K562 (cell line): ENCODE data around the gene BCR. TPM values are rescaled to one million over a fixed set of nuclear protein-coding genes. Genes with fewer than 3 reads are reported as not detected.

ENCODE experiments used
- ATAC-seq: fragments of 200-7000 bp; cut with Tn5 transposase; 3 replicates; pipeline ENCODE4 v1.9.1; 2020; ENCODE audit warnings: moderate library complexity
- BruUV-seq: library from RNA; stranded (reverse); fragments of 400-500 nt; replicated peaks from 2 replicates; lab custom pipeline; 2021; lab: Mats Ljungman, UMichigan
- CTCF ChIA-PET: fragments of 300-600 bp; formaldehyde crosslinking; extraction: SDS; loops from one replicate; lab custom pipeline; 2021; ENCODE audit warnings: low intra/inter-chr PET ratio; lab: Yijun Ruan, JAX
- POLR2A ChIA-PET: fragments of 300-600, 350-650 bp; sonication (Branson Sonifier 250); formaldehyde crosslinking; extraction: SDS; loops from one replicate; lab custom pipeline; 2021; ENCODE audit warnings: antibody characterized with exemption, inconsistent platforms; lab: Yijun Ruan, JAX
- DNase-seq, 4 experiments: peaks; one replicate each; pipeline versions ENCODE4 v3.0.0 to v3.0.0-alpha.2; 2011 to 2018; ENCODE audit warnings: low spot score in 3 of 4, mixed read lengths in 3 of 4; ENCODE audit errors: extremely low read depth in 1 of 4
- FAIRE-seq: peaks from 2 replicates; lab custom pipeline; 2011; peaks lifted over from hg19 to GRCh38; lab: Jason Lieb, UNC
- H2AFZ ChIP-seq: 2 replicates; pipeline ENCODE4 v1.6.0; 2011; ENCODE audit warnings: low read depth, low read length, control low read depth, inconsistent platforms
- H3K27ac ChIP-seq: fragments of 200-600 bp; 3 replicates; pipeline ENCODE4 v1.8.0; 2011; ENCODE audit warnings: low read depth, mild to moderate bottlenecking, control low read depth, inconsistent platforms, low read length, moderate library complexity, mixed read lengths; ENCODE audit errors: extremely low read depth
- H3K27me3 ChIP-seq, 2 experiments: fragments of 300-600 bp in 1 of 2; 2 replicates in 1 of 2; 3 replicates in 1 of 2; pipeline versions ENCODE4 v1.6.0 to v1.8.0; 2011; ENCODE audit warnings: inconsistent platforms in 2 of 2, low read length in 2 of 2, mild to moderate bottlenecking in 1 of 2, mixed read lengths in 1 of 2, moderate library complexity in 1 of 2; ENCODE audit not compliant: control insufficient read depth in 2 of 2, insufficient read depth in 2 of 2
- H3K36me3 ChIP-seq: fragments of 300-600 bp; 3 replicates; pipeline ENCODE4 v1.8.0; 2011; ENCODE audit warnings: mild to moderate bottlenecking, low read length, inconsistent platforms; ENCODE audit not compliant: control insufficient read depth, insufficient read depth
- H3K4me1 ChIP-seq, 2 experiments: fragments of 200-600 bp in 1 of 2; replicated peaks in 1 of 2; 2 replicates in 1 of 2; 3 replicates in 1 of 2; pipeline versions ENCODE4 v1.5.1 to v1.8.0; 2011; ENCODE audit warnings: inconsistent platforms in 2 of 2, low read length in 2 of 2, mild to moderate bottlenecking in 1 of 2, mixed read lengths in 1 of 2, moderate library complexity in 1 of 2; ENCODE audit not compliant: control insufficient read depth in 2 of 2, insufficient read depth in 2 of 2
- H3K4me2 ChIP-seq: 2 replicates; pipeline ENCODE4 v1.6.1; 2011; ENCODE audit warnings: low read length, control low read depth, inconsistent platforms, mixed read lengths; ENCODE audit not compliant: insufficient read depth
- H3K4me3 ChIP-seq: fragments of 200-600 bp; sonication (generic), shearing (Covaris generic); 2 replicates; pipeline ENCODE4 v1.5.1; 2016; ENCODE audit warnings: control low read depth, inconsistent platforms
- H3K79me2 ChIP-seq: fragments of 200-600 bp; 3 replicates; pipeline ENCODE4 v1.8.0; 2011; ENCODE audit warnings: low read length, inconsistent platforms; ENCODE audit not compliant: control insufficient read depth, insufficient read depth
- H3K9ac ChIP-seq, 2 experiments: 2 replicates each; pipeline versions ENCODE4 v1.6.0 to v1.6.1; 2011; ENCODE audit warnings: low read depth in 2 of 2, low read length in 2 of 2, control low read depth in 1 of 2, inconsistent platforms in 1 of 2, mild to moderate bottlenecking in 1 of 2, mixed read lengths in 1 of 2; ENCODE audit not compliant: insufficient read depth in 1 of 2
- H3K9me1 ChIP-seq: one replicate; pipeline ENCODE4 v1.6.0; 2011; ENCODE audit warnings: inconsistent platforms, mild to moderate bottlenecking, low read length, moderate library complexity; ENCODE audit not compliant: control insufficient read depth, insufficient read depth
- H3K9me3 ChIP-seq: replicated peaks from 2 replicates; pipeline ENCODE4 v1.5.1; 2011; ENCODE audit warnings: low read depth, low read length, inconsistent platforms; ENCODE audit not compliant: control insufficient read depth, insufficient read depth
- H4K20me1 ChIP-seq: replicated peaks from 2 replicates; pipeline ENCODE4 v1.6.1; 2011; ENCODE audit warnings: low read length, inconsistent platforms, mixed read lengths; ENCODE audit not compliant: control insufficient read depth, insufficient read depth
- MTA1 ChIP-seq: fragments of 450-650 bp; IDR thresholded peaks from 2 replicates; pipeline ENCODE4 v1.6.1; 2017; ENCODE audit warnings: borderline replicate concordance
- ZNF41 ChIP-seq: fragments of 250-450 bp; sonication (Bioruptor Pico); conservative IDR thresholded peaks from 2 replicates; pipeline ENCODE4 v1.4.0; 2020; ENCODE audit warnings: mild to moderate bottlenecking
- WGBS: fragments of 100-300 bp; shearing (Covaris generic); methylation state at CpG from one replicate; pipeline ENCODE4 v1.1.6; 2016; ENCODE audit warnings: low coverage, mixed read lengths; ENCODE audit not compliant: insufficient coverage; ENCODE audit errors: missing lambda C conversion rate; 5-methylcytosine and 5-hydroxymethylcytosine counted together
- in situ Hi-C: fragments of 300-500 bp; cut with MboI; formaldehyde crosslinking; loops from 4 replicates; pipeline ENCODE4 v1.15.0; 2018; ENCODE audit warnings: inconsistent platforms, mixed read lengths
- intact Hi-C: fragments of 100-400 bp; cut with micrococcal nuclease; formaldehyde crosslinking; loops from 2 replicates; pipeline ENCODE4 v1.14.2; 2022
- polyA plus RNA-seq, 8 experiments: library from polyadenylated mRNA; depleted of rRNA in 4 of 8; stranded (reverse) in 5 of 8; unstranded in 3 of 8; fragments of >200 nt; fragmentation: Nextera tagmentation in 2 of 8; fragmentation: Illumina TruSeq in 1 of 8; extraction: Ambion mirVana in 2 of 8; extraction: Trizol in 1 of 8; gene quantifications; 2 replicates each; pipeline versions ENCODE4 v1.2.1 to v1.2.3, GENCODE V29; 2011 to 2014; ENCODE audit warnings: inconsistent platforms in 1 of 8, missing spikeins in 1 of 8
- total RNA-seq, 7 experiments: library from RNA; depleted of rRNA in 6 of 7; stranded (reverse); fragments of >200 nt in 6 of 7; fragmentation: Illumina TruSeq in 2 of 7; extraction: Trizol in 2 of 7; gene quantifications; 2 replicates each; pipeline versions ENCODE4 v1.2.1 to v1.2.3, GENCODE V29; 2011 to 2021; ENCODE audit warnings: low replicate concordance in 1 of 7
- TF ChIP-seq, protein P1 (sequence below): sonication (generic); formaldehyde crosslinking; IDR thresholded peaks from 2 replicates; pipeline ENCODE4 v1.8.1; 2023; ENCODE audit warnings: mild to moderate bottlenecking, missing genetic modification reagents

The BCR gene
- total and polyA plus RNA-seq, 9 of the 15 experiments (the other 6 are each of a cell fraction or from before 2014, with no cell fraction given) = 0.41 to 150 (median 45.6) TPM

GRCh38 chr22:23250785-23251363 lies 70.6 kb downstream of the BCR start:
- Histone ChIP-seq H3K9me3 (no peaks in the 10 kb centered on the region), H3K27ac (peak overlapping the region; percentile 40), H3K4me3 (no peak overlapping the region), H3K4me2 (peak overlapping the region; percentile 29; the same call in 1 of the 2 replicates), H4K20me1 (peaks cover 70% of the 10 kb centered on the region), H3K4me1 (peaks cover 39 to 54% of the 10 kb centered on the region in 2 experiments), H3K27me3 (no peaks in the 10 kb centered on the region), H3K36me3 (peaks cover 29% of the 10 kb centered on the region; the same call in 2 of the 3 replicates), H2AFZ (no peak overlapping the region), H3K9ac (peak overlapping the region; percentile 1 to 81; a peak in 3 of 4 replicates), H3K9me1 (peaks cover 51% of the 10 kb centered on the region), H3K79me2 (peaks cover 63% of the 10 kb centered on the region)
- CTCF ChIA-PET = interaction anchor here (4.8 kb wide), 1 partner anchor 73 kb away, joined by 28 read pairs; no protein-coding TSS in a partner anchor
- FAIRE-seq (no peak), ATAC-seq (peak; percentile 66), DNase-seq (peak in 3 of 4 experiments; percentile 69 to 82 (median 79))
- in situ Hi-C loops (no loop called here), intact Hi-C loops (loop anchor here (1.0 kb wide), 2 partner anchors 31 to 73 kb away; no protein-coding TSS in a partner anchor)
- TF ChIP-seq MTA1 = no peak
- no peak for TF ChIP-seq ZNF41 (CRISPR knock-in tag)
- TF ChIP-seq, protein P1, sequence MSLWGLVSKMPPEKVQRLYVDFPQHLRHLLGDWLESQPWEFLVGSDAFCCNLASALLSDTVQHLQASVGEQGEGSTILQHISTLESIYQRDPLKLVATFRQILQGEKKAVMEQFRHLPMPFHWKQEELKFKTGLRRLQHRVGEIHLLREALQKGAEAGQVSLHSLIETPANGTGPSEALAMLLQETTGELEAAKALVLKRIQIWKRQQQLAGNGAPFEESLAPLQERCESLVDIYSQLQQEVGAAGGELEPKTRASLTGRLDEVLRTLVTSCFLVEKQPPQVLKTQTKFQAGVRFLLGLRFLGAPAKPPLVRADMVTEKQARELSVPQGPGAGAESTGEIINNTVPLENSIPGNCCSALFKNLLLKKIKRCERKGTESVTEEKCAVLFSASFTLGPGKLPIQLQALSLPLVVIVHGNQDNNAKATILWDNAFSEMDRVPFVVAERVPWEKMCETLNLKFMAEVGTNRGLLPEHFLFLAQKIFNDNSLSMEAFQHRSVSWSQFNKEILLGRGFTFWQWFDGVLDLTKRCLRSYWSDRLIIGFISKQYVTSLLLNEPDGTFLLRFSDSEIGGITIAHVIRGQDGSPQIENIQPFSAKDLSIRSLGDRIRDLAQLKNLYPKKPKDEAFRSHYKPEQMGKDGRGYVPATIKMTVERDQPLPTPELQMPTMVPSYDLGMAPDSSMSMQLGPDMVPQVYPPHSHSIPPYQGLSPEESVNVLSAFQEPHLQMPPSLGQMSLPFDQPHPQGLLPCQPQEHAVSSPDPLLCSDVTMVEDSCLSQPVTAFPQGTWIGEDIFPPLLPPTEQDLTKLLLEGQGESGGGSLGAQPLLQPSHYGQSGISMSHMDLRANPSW (CRISPR knock-in tag) = peak; percentile 18; the same call in 1 of the 2 replicates
- 63% methylated on average over 14 of the region's 14 CpGs for WGBS
- POLR2A ChIA-PET = interaction anchor here (0.6 to 13.0 kb wide), 25 partner anchors 8 to 681 kb away, joined by 3 to 351 read pairs (median 5); partner anchors contain the start of gene BCR
- no TSS peak for BruUV-seq
